NCI-H1092 treated with DMSO at 0.1 percent for 48 hours (cell line): ENCODE measurements around the gene ZNF37A.
"Not testable (repeated sequence)": the region's sequence is repeated elsewhere in the genome, so short reads cannot be mapped to it uniquely, and the experiment has no call there.

ENCODE experiments used
- DNase-seq: peaks from one replicate; lab custom pipeline; 2025; lab: John Stamatoyannopoulos, UW

ZNF37A gene

GRCh38 chr10:38094158-38094926, at the start of gene ZNF37A:
Gene ZNF37A (plus strand): TSS chr10:38094337. CDS start chr10:38096618, 2,281 bp downstream.
- peak; percentile 89 for DNase-seq

- DNase-seq, result no peak
Measured at GRCh38 chr10:38045129-38045528, 49.0 kb upstream of the ZNF37A start.

GRCh38 chr10:38047666-38048065, 46.5 kb upstream of the ZNF37A start:
- no peak for DNase-seq

GRCh38 chr10:38050212-38050611, 43.9 kb upstream of the ZNF37A start:
- DNase-seq, result no peak

GRCh38 chr10:38054361-38054797, 39.8 kb upstream of the ZNF37A start:
- DNase-seq, result no peak

- DNase-seq, result not testable (repeated sequence)
Measured at GRCh38 chr10:38055274-38055894, 38.8 kb upstream of the ZNF37A start.

- DNase-seq, result not testable (repeated sequence)
Measured at GRCh38 chr10:38069663-38070062, 24.5 kb upstream of the ZNF37A start.

- DNase-seq, result no peak
Measured at GRCh38 chr10:38070501-38070900, 23.6 kb upstream of the ZNF37A start.

GRCh38 chr10:38072552-38072951, 21.6 kb upstream of the ZNF37A start:
- DNase-seq, result no peak

- no peak for DNase-seq
Measured at GRCh38 chr10:38076687-38077086, 17.4 kb upstream of the ZNF37A start.

- not testable (repeated sequence) for DNase-seq
Measured at GRCh38 chr10:38093318-38093717, 819 bp upstream of the ZNF37A start.

- no peak for DNase-seq
Measured at GRCh38 chr10:38093816-38094157, 350 bp upstream of the ZNF37A start.

GRCh38 chr10:38094927-38095574, 914 bp downstream of the ZNF37A start:
- DNase-seq, result no peak

GRCh38 chr10:38102880-38103279, 8.7 kb downstream of the ZNF37A start:
- DNase-seq, result no peak

GRCh38 chr10:38103756-38104155, 9.6 kb downstream of the ZNF37A start:
- DNase-seq, result no peak

- DNase-seq, result no peak
Measured at GRCh38 chr10:38112159-38112558, 18.0 kb downstream of the ZNF37A start.

- DNase-seq, result no peak
Measured at GRCh38 chr10:38118072-38118807, 24.1 kb downstream of the ZNF37A start.

- DNase-seq, result no peak
Measured at GRCh38 chr10:38119038-38119437, 24.9 kb downstream of the ZNF37A start.

- no peak for DNase-seq
Measured at GRCh38 chr10:38127812-38128211, 33.7 kb downstream of the ZNF37A start.

- no peak for DNase-seq
Measured at GRCh38 chr10:38143587-38143986, 49.5 kb downstream of the ZNF37A start.

GRCh38 chr10:38146579-38147333, 52.6 kb downstream of the ZNF37A start:
- DNase-seq, result no peak

- DNase-seq, result no peak
Measured at GRCh38 chr10:38147686-38148085, 53.5 kb downstream of the ZNF37A start.
